Skeletal muscle satellite cell (primary cell): ENCODE data around the gene MCTP2.

Experiments used
- H3K27me3 ChIP-seq: 2 replicates; pipeline ENCODE4 v1.7.0; 2013; ENCODE audit warnings: low read length; ENCODE audit not compliant: control insufficient read depth, insufficient read depth
- H3K36me3 ChIP-seq: 2 replicates; pipeline ENCODE4 v1.7.0; 2013; ENCODE audit warnings: mild to moderate bottlenecking, control low read depth, low read length; ENCODE audit not compliant: insufficient read depth
- H3K4me1 ChIP-seq: 2 replicates; pipeline ENCODE4 v1.7.0; 2013; ENCODE audit warnings: low read length; ENCODE audit not compliant: control insufficient read depth, insufficient read depth
- H3K4me2 ChIP-seq: 2 replicates; pipeline ENCODE4 v1.7.0; 2013; ENCODE audit warnings: mild to moderate bottlenecking, low read length
- H3K4me3 ChIP-seq: 2 replicates; pipeline ENCODE4 v1.7.0; 2013; ENCODE audit warnings: low read length
- H3K9ac ChIP-seq: 2 replicates; pipeline ENCODE4 v1.7.0; 2013; ENCODE audit warnings: mild to moderate bottlenecking, low read depth, low read length, moderate library complexity
- H3K9me3 ChIP-seq: replicated peaks from 2 replicates; pipeline ENCODE4 v1.7.0; 2013; ENCODE audit warnings: mild to moderate bottlenecking, control low read depth, low read length

Gene MCTP2

GRCh38 chr15:94385441-94385840 is 154.1 kb downstream of the MCTP2 start:
- no peaks in the 10 kb centered on the region for H3K9me3 ChIP-seq
- no peak overlapping the region for H3K4me2 ChIP-seq
- no peak overlapping the region for H3K9ac ChIP-seq
- no peaks in the 10 kb centered on the region for H3K27me3 ChIP-seq
- no peak overlapping the region for H3K4me3 ChIP-seq
- no peaks in the 10 kb centered on the region for H3K36me3 ChIP-seq
- H3K4me1 ChIP-seq, result no peaks in the 10 kb centered on the region

DNA sequence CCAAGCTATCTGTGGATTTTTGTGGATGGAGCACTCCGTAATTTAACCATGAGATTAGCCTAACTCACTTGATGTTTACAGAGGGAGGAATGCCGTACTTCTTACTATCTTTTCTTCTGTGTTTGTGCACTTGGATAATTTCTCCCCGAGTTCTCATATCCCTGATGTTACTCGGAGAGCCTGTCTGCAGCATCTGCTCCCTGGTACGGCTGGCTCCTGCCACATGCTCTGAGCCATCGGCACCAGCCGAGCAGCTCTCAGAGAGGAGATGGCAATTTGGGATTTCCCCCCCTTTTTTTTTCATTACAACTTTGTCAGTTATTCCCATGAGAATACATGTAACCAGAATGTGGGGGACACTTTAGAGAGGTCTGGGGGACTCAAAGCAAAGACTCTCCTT is 155.0 kb downstream of the MCTP2 start:
- Histone ChIP-seq H3K9me3 (no peaks in the 10 kb centered on the region), H3K36me3 (no peaks in the 10 kb centered on the region), H3K4me3 (no peak overlapping the region), H3K4me1 (no peaks in the 10 kb centered on the region), H3K27me3 (no peaks in the 10 kb centered on the region), H3K9ac (no peak overlapping the region), H3K4me2 (no peak overlapping the region)

DNA sequence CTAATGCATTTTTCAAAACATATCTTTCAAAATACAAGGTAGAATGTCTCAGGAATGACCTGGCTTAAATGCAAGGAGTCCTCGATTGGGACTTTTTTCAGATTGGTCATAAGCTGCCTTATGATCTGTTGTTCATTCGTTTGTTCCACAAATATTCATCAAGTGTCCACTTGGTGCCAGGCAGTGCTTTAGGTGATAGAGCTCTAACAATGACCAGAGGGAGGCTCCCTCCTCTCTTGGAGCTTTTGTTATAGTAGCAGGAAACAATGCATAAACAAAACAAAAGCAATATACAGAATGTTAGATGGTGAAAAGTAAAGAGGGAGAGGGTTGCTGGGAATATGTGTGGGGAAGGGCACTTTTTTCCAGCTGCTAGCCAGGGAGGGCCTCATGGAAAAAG is 156.1 kb downstream of the MCTP2 start:
- H3K9ac ChIP-seq, result no peak overlapping the region
- H3K9me3 ChIP-seq, result no peaks in the 10 kb centered on the region
- H3K4me3 ChIP-seq, result no peak overlapping the region
- H3K36me3 ChIP-seq, result no peaks in the 10 kb centered on the region
- H3K4me2 ChIP-seq, result no peak overlapping the region
- no peaks in the 10 kb centered on the region for H3K4me1 ChIP-seq
- no peaks in the 10 kb centered on the region for H3K27me3 ChIP-seq

DNA sequence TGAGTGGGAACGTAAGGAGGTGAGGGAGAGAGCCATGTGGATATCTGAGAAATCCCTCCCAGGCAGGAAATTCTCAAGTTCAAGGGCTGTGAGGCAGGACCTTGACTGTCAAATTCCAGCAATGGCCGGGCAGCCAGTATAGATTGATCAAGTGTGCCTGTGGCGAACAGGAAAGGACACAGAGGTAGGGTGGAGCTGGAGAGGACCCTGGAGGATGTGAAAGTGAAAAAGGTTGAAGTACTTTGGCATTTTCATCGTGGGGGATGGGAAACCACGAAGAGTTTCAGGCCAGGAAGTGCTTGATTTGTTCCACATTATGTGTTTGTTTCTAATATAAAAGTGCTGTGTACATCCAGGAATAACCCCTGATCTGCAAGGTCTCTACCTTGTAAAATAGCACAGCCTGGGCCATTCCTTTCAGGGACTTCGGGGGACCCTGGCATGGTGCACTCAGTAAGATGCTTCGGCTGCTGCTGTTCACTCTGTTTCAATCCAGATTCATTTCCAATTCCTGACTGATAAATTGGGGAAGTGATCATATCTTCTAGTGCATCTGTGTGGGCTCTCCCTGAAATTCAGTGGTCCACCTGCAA is 156.6 kb downstream of the MCTP2 start:
- Histone ChIP-seq H3K4me2 (no peak overlapping the region), H3K4me1 (no peaks in the 10 kb centered on the region), H3K4me3 (no peak overlapping the region), H3K36me3 (no peaks in the 10 kb centered on the region), H3K27me3 (no peaks in the 10 kb centered on the region), H3K9me3 (no peaks in the 10 kb centered on the region), H3K9ac (no peak overlapping the region)

DNA sequence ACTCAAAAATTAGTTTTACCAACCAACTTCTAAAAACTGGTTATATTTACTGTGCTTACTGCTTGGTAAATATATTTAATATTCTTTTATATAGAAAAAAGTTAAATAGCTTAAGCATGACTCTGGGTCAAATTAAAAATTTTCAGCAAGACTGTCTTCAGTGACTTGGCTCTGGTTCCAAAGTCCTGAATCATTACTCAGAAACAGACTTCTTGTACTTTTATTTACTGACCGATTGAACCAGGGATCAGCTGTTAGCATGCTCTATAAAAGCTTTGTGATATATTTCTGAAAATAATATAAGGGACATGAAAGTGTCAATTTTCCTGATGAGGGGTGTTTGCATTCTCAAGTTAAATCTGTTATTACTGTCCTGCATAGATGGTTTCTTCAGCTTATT is 164.3 kb downstream of the MCTP2 start:
- no peaks in the 10 kb centered on the region for H3K9me3 ChIP-seq
- no peaks in the 10 kb centered on the region for H3K27me3 ChIP-seq
- no peaks in the 10 kb centered on the region for H3K36me3 ChIP-seq
- no peak overlapping the region for H3K4me2 ChIP-seq
- no peak overlapping the region for H3K9ac ChIP-seq
- peaks cover 4% of the 10 kb centered on the region for H3K4me1 ChIP-seq
- no peak overlapping the region for H3K4me3 ChIP-seq

DNA sequence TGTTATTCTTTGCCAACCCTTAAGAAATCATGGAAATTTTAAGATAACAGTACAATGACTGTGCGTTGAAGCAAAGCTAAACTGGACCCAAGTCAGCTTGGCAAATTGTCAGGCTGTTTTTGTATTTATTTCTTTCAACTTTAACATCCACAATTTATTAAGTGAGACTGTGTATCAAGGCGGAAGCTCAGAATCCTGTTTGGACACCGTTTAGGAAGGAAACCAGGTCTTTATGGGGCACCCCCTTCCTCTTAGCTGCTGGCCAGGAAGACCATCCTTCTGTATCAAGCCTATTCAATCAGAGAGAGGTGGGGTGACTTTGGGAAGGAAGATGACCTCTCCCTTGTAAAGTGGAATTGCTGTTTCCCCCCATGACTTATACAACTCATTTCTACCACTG is 166.0 kb downstream of the MCTP2 start:
- H3K4me2 ChIP-seq, result no peak overlapping the region
- no peak overlapping the region for H3K9ac ChIP-seq
- H3K4me1 ChIP-seq, result peaks cover 4% of the 10 kb centered on the region
- H3K27me3 ChIP-seq, result no peaks in the 10 kb centered on the region
- no peak overlapping the region for H3K4me3 ChIP-seq
- no peaks in the 10 kb centered on the region for H3K36me3 ChIP-seq
- no peaks in the 10 kb centered on the region for H3K9me3 ChIP-seq

GRCh38 chr15:94398001-94398400 is 166.6 kb downstream of the MCTP2 start:
- H3K27me3 ChIP-seq, result no peaks in the 10 kb centered on the region
- no peaks in the 10 kb centered on the region for H3K36me3 ChIP-seq
- no peak overlapping the region for H3K4me3 ChIP-seq
- no peak overlapping the region for H3K4me2 ChIP-seq
- H3K9ac ChIP-seq, result no peak overlapping the region
- no peaks in the 10 kb centered on the region for H3K9me3 ChIP-seq
- H3K4me1 ChIP-seq, result peaks cover 4% of the 10 kb centered on the region

GRCh38 chr15:94400526-94401298 is 169.4 kb downstream of the MCTP2 start:
- Histone ChIP-seq H3K27me3 (no peaks in the 10 kb centered on the region), H3K4me3 (no peak overlapping the region), H3K36me3 (no peaks in the 10 kb centered on the region), H3K9ac (no peak overlapping the region), H3K9me3 (no peaks in the 10 kb centered on the region), H3K4me2 (no peak overlapping the region), H3K4me1 (no peaks in the 10 kb centered on the region)

GRCh38 chr15:94403331-94403730 is 172.0 kb downstream of the MCTP2 start:
- no peak overlapping the region for H3K4me2 ChIP-seq
- no peaks in the 10 kb centered on the region for H3K27me3 ChIP-seq
- H3K9me3 ChIP-seq, result no peaks in the 10 kb centered on the region
- no peak overlapping the region for H3K9ac ChIP-seq
- no peak overlapping the region for H3K4me3 ChIP-seq
- no peaks in the 10 kb centered on the region for H3K4me1 ChIP-seq
- no peaks in the 10 kb centered on the region for H3K36me3 ChIP-seq

DNA sequence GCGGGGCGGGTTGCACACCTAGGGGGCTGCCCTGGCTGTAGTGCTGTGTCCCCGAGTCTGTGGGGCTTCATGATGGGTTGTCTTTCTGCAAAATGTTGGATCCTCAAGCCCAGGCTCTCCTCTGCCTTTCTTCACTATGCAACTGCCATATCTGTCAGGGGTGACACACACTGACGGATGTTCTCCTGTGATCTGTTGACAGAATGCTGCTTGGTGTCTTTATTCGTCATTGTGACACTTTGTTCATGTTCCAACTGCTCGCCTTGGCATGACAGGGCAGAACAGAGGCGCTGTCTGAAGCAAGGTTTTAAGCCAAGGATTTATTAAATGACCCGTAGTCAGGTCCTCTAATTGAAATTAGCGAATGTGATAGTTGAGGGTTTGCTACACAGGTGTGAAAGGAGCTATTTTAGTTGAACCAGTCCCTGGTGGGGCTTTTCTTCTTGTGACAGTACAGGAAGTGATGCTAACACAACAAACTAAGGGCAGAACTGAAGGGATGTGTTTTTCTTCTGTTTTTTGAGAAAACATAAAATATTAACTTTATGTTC is 173.4 kb downstream of the MCTP2 start:
- Histone ChIP-seq H3K4me2 (no peak overlapping the region), H3K4me1 (no peaks in the 10 kb centered on the region), H3K9me3 (no peaks in the 10 kb centered on the region), H3K4me3 (no peak overlapping the region), H3K27me3 (no peaks in the 10 kb centered on the region), H3K9ac (no peak overlapping the region), H3K36me3 (no peaks in the 10 kb centered on the region)

GRCh38 chr15:94411285-94411684 is 179.9 kb downstream of the MCTP2 start:
- Histone ChIP-seq H3K4me1 (no peaks in the 10 kb centered on the region), H3K4me3 (no peak overlapping the region), H3K27me3 (no peaks in the 10 kb centered on the region), H3K9me3 (no peaks in the 10 kb centered on the region), H3K9ac (no peak overlapping the region), H3K36me3 (no peaks in the 10 kb centered on the region), H3K4me2 (no peak overlapping the region)

- no peak overlapping the region for H3K4me3 ChIP-seq
- H3K9ac ChIP-seq, result no peak overlapping the region
- H3K36me3 ChIP-seq, result no peaks in the 10 kb centered on the region
- no peaks in the 10 kb centered on the region for H3K9me3 ChIP-seq
- H3K4me2 ChIP-seq, result no peak overlapping the region
- H3K4me1 ChIP-seq, result no peaks in the 10 kb centered on the region
- no peaks in the 10 kb centered on the region for H3K27me3 ChIP-seq
Observed at GRCh38 chr15:94411846-94412245, 180.5 kb downstream of the MCTP2 start.
